PC-9 (cell line): ENCODE data around the gene IFNAR2.
"Not testable (repeated sequence)": the region's sequence is repeated elsewhere in the genome, so short reads cannot be mapped to it uniquely, and the experiment has no call there.

Source experiments
- CTCF ChIP-seq: fragments of 200-600 bp; sonication (generic); conservative IDR thresholded peaks from 2 replicates; pipeline ENCODE4 v1.6.1; 2017; ENCODE audit warnings: mixed run types, antibody characterized with exemption, mild to moderate bottlenecking, moderate library complexity
- EZH2 ChIP-seq: fragments of 200-600 bp; sonication (generic); IDR thresholded peaks from 2 replicates; pipeline ENCODE4 v1.8.0; 2017; ENCODE audit warnings: antibody characterized with exemption, low read depth

DNA sequence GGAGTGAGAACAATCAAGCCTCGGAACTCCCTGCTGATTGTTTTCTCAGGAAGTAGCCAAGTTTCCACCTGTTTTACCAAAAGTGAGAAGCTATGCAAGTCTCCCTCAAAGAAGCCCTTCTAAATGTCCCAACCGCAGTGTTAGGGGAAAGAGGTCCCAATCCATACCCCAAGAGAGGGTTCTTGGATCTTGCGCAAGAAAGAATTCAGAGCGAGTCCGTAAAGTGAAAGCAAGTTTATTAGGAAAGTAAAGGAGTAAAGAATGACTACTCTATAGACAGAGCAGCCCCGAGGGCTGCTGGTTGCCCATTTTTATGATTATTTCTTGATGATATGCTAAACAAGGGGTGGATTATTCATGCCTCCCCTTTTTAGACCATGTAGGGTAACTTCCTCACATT, 23.6 kb downstream of the IFNAR2 start:
- TF ChIP-seq CTCF, EZH2: not testable (repeated sequence)
